Measurements from ENCODE around the gene VPS41.

The VPS41 gene

GRCh38 chr7:38798552-38799267, 110.3 kb downstream of the VPS41 start:
- DNase-seq, result no peak

DNA sequence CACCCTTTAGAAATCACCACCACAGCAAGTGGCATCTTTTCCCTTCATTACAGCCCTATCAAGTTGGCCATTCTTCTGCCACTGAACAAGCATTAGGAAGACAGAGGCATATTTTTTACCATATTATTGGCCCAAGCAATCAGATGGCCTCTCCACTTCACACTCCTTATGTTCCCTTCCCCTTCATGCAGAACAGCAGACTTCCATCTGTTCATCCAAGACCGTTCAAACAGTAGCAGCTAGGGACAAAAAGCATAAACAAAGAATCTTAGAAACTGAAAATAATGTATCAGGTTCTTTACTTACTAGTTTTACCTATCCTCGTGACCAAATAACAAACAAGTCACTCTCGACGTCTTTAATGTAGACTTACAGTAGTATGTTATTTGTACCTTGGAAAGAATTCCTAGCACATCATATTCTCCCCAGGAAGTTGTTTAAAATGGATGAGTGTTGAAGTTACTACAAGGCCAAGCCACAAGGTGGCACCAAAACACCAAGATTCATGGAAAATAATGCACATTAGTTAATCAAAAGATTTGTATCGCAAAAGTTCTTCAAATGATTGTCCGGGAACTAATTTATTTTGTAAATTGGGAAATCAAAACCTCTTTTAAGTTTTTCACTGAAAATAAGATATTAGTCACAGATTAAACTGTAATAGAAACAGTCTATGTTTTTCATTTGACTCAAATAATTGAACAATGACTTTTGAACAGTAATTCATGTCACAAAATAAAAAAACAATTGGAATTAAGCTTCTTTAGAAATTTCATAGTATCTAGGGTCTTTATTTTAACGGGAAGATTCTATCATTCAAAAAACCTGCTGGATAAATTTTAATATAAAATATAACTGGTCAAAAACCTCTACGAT, 112.1 kb downstream of the VPS41 start:
- DNase-seq, result peak; percentile 73

- DNase-seq, result no peak
Observed at GRCh38 chr7:38795593-38795992, 113.4 kb downstream of the VPS41 start.

GRCh38 chr7:38781991-38782390, 127.0 kb downstream of the VPS41 start:
- DNase-seq, result no peak

DNA sequence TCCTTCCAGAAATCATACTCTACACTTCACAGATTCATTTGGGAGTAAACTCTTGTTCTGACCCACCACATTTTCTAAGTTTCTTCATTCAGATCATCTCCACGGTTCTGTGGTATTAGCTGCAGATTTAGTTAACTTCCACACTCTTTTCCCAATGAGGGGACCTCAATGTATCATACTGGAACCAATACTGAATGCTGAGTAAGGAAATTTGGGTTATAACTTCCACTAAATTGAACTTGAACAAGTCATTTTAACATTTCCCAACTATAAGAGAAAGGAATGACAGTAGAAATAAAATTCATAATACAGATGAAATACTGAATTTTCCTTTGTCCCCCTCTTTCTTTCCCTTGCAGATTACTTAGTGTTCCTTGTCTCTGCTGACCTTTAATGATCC, 131.4 kb downstream of the VPS41 start:
- DNase-seq, result no peak

- DNase-seq, result peak; percentile 80
Observed at GRCh38 chr7:38775506-38776175, 133.3 kb downstream of the VPS41 start.

DNA sequence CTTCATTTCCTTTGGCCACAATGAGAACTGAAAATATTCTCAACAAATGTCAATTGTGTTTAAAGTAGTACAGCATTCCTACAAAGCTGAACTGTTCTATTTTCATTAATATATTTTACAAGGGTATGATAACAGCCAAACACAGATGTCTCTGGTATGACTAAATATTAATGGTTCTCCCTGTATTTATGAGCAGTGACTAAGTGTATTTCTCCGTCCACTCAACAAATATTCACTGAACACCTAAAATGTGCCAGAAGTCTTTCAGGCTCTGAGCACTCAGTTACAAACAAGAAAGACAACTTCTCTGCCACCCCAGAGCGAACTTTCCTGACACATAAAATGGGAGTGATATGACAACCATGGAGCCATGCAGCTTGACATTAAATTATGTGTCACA, 135.6 kb downstream of the VPS41 start:
- DNase-seq, result no peak

DNA sequence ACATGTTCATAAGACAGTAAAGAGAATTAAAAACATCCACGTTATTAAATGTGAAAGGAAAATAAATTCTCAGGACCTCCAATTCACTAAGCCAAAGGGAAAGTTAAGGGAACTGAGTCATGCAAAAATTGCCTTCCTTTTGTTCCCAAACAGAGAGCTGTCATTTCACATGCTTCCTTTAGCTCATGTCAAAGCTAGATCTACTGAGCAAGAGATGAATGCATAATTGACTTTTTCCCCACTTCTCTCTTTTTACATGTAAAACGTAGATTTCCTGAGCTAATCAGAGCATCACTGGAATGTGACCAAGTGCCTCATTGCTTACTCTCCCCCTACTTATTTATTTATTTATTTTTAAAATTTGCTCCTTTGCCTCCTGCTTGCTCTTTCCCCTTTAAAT, 148.8 kb downstream of the VPS41 start:
- DNase-seq, result no peak

DNA sequence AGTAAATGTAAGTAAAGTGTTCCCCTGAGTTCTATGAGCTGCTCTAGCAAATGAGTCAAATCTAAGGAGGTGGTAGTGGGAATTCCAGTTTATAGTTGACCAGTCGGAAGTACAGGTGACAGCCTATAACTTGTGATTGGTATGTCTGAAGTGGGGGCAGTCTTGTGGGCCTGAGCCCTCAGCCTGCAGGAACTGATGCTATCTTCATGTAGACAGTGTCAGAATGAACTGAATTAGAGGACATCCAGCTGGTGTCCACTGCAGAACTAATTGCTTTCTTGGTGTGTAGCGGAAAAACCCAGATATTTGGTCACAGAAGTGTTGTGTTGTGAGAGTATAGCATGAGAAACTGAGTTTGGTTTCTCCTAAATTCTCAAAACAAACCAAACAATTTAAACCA, 150.0 kb downstream of the VPS41 start:
- no peak for DNase-seq

- no peak for DNase-seq
Observed at GRCh38 chr7:38757931-38758330, 151.1 kb downstream of the VPS41 start.

GRCh38 chr7:38756521-38756920, 152.5 kb downstream of the VPS41 start:
- DNase-seq, result no peak

- no peak for DNase-seq
Observed at GRCh38 chr7:38753347-38753746, 155.6 kb downstream of the VPS41 start.

DNA sequence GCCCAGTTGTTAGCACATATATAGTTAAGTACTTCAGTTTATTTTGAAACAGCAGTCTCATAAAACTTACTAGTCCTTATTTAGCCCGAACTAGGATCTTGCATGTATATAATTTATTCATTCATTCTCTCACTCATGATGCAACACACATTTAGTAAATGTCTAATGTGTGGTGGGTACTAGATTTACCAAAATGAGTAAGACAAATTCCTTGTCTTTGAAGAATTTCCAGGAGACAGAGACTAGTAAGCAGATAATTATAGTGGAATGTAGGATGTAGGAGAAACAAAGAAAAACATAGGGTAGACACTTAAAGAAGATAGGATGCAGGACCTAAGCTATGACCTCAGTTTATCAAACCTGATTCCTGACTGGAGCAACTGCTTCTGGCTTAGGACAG, 157.6 kb downstream of the VPS41 start:
- no peak for DNase-seq

- DNase-seq, result no peak
Observed at GRCh38 chr7:38748056-38748610, 160.9 kb downstream of the VPS41 start.

GRCh38 chr7:38746438-38746837, 162.6 kb downstream of the VPS41 start:
- DNase-seq, result no peak

GRCh38 chr7:38744746-38745145, 164.2 kb downstream of the VPS41 start:
- no peak for DNase-seq

DNA sequence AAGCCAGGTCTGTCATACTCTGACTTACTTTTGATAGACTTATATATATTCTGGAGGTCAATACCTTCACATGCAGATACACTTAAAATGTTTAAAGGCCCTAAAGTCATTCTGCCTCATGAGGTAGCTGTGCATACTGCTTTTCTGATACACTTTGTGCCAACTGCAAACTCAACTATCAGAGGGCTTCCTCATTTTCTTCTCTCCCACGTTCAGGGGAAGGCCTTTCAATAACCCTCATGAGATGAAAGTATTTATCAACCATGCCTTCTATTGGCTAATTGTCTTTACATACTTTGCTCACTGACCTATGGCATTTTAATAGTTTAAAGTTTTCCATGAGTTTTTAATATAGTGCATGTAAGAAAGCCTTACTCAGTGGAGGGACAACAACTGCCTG, 165.1 kb downstream of the VPS41 start:
- DNase-seq, result no peak

DNA sequence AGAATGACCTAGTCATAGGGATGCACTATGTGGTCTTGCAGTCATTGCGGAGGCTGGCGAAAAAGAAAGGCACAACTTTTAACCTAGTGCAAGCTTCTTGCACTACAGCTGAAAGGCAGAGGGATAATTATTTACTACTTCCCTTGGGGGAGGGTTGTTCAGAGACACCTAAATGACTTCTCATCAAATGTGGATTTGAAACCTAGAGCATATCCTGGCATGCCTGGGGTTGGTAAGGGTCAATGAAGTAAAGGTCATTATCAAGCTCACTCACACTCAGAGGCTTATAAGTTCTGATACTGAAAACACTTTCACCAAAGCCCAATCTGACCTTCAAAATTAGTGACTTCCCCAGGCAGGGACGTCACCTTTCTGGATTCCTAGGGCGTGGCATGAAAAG, 168.9 kb downstream of the VPS41 start:
- DNase-seq, result no peak

DNA sequence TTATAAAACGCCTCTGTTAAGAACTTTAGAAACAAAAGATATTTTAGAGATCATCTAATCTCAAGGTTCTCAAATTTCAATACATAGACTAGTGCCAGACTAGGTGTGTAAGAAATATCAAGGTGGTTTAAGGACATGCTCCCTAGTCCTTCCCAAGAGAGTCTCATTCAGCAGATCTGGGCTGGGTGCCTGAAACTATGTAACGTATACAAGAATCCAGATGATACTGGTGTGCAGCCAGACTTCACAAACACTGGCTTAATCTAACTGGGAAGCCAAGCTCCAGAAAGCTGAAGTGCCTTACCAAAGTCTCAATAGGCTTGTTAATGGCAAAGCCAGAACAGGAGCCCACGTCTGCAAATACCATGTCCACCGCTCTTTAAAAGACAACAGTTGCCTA, 172.9 kb downstream of the VPS41 start:
- DNase-seq, result no peak

- no peak for DNase-seq
Observed at GRCh38 chr7:38731215-38731614, 177.8 kb downstream of the VPS41 start.

- no peak for DNase-seq
Observed at GRCh38 chr7:38728145-38728544, 180.8 kb downstream of the VPS41 start.

DNA sequence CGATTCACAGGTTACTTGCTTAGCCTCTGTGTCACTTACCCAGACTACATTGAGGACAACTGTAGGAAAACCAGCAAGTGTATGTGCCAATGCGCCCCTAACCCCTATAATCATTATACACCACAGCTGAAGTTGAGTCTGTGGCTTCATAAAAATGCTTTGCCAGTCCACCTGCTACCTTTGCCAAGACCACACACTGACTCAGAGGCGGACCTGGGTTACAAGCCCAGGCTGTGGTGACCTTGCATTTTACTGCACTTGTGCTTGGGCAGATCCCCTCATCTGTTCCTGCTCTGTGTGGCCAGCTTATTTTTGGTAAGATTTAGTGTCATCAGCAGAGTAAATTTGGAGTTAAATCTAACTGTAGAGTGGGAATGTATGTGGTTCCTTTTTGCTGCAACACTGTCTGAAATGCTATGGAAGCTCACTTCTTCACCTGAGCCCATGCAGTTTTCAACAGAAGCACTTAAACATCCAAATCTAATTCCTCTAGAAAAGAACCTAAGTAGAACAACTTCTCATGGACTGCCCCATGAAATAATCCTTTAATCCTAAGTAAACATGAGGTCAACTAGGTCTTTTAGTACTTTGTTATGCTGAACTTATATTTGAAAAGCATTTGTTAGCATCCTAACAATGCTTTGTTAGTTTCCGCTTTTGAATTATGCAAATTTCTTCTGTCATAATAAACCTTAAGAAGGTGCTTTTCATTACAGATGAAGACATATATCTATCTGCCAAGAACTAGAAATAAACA, 181.6 kb downstream of the VPS41 start:
- DNase-seq, result no peak

DNA sequence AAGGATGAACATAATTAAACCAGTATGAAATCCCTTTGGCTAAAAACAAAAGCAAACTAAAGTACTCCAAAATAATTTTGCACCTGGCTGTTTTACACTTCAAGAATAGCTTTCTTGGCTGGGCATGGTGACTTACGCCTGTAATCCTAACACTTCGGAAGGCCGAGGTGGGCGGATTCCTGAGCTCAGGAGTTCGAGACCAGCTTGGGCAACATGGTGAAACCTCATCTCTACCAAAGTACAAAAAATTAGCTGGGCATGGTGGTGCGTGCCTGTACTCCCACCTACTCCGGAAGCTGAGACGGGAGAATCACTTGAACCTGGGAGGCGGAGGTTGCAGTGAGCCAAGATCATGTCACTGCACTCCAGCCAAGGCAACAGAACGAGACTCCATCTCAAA, 185.7 kb downstream of the VPS41 start:
- DNase-seq, result no peak
